ENCODE data around the gene JMJD8.

Gene JMJD8

DNA sequence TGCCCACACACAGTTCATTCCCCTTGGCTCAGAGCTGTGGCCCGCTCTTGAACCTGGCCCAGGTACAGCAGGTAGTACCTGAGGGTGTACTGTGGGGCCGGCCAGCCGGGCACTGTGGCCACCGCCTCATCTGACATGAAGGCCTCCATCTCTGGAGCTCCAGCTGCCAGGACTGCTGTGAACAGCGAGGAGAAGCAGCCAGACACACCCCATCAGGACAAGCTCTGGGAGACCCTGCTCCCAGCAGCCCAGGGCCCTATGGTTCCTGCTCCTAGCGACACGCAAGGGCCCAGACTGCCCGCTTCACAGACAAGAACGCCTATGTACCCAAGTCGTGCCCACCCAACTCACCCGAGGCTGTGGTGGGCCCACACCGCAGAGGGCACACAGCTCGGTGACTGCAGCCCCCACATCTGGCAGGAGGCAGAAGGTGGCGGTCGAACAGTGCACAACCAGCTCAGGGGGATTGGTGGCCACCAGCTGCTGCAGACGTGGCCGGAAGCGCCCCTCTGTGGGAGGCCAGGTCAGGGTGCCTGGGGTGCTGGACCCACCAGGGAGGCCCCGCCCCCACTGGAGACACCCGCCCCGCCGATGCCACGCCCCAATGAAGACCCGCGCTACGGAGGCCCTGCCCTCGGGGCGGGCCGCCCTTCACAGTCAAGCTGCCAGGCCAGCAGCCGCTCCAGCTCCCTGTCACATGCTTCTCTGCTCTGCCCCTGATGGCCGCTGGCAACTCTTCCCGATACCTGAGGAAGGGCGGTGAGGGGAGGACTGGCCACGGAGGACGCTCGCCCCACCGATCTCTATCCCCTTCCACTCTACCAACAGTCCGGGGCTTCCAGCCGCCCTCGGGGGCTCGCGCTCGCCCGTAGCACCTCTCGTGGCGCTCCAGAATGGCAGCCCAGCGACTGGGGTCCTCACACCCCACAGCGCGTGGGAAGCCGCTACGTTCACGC lies 5.0 kb downstream of the JMJD8 start:
- TF ChIP-seq CTCF (IDR thresholded peaks at IDR 0.05; ENCODE audit: low read depth, low read length) = no peak
- no peak for DNase-seq (ENCODE audit: extremely low read depth, low read depth)

- no peak for DNase-seq (ENCODE audit: extremely low read depth, low read depth)
- TF ChIP-seq CTCF (IDR thresholded peaks at IDR 0.05; ENCODE audit: low read depth, low read length) = no peak
Observed at GRCh38 chr16:678209-678857, 5.8 kb downstream of the JMJD8 start.

DNA sequence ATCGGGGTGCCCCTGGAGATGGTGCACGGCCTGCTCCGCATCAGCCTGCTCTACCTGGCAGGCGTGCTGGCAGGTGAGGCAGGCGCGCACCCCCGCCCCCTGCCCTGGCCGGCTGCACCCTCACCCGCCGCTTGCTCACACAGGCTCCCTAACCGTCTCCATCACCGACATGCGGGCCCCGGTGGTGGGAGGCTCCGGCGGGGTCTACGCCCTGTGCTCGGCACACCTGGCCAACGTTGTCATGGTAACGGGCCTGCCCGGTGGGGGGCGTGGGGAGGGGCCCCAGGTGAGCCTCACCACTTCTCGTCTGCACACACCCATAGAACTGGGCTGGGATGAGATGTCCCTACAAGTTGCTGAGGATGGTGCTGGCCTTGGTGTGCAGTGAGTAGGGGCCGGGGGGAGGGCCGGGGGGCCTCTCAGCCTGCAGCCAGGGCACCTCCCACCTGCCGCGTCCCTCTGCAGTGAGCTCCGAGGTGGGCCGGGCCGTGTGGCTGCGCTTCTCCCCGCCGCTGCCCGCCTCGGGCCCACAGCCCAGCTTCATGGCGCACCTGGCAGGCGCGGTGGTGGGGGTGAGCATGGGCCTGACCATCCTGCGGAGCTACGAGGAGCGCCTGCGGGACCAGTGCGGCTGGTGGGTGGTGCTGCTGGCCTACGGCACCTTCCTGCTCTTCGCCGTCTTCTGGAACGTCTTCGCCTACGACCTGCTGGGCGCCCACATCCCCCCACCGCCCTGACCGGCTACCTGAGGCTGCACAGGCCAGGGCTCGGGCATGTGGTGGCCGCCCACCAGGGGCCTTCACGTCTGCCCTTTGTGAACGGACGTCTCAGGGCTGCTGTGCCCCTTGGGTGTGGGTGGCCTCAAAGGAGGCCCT lies 6.6 kb downstream of the JMJD8 start:
- no peak for DNase-seq (ENCODE audit: extremely low read depth, low read depth)
- no peak for TF ChIP-seq CTCF (IDR thresholded peaks at IDR 0.05; ENCODE audit: low read depth, low read length)

- no peak for TF ChIP-seq CTCF (IDR thresholded peaks at IDR 0.05; ENCODE audit: low read depth, low read length)
- DNase-seq (ENCODE audit: extremely low read depth, low read depth) = no peak
Observed at GRCh38 chr16:676913-677312, 7.2 kb downstream of the JMJD8 start.

DNA sequence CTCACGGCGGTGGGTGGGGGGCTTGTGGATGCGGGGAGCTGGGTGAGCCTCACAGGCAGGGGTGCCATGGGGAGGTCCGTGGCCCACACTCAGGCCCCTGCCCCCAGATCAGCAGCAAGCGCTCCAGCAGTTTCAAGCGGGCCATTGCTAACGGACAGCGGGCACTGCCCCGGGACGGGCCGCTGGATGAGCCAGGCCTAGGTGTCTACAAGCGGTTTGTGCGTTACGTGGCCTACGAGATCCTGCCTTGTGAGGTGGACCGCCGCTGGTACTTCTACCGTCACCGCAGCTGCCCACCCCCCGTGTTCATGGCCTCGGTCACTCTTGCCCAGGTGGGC lies 7.6 kb downstream of the JMJD8 start:
- no peak for DNase-seq (ENCODE audit: extremely low read depth, low read depth)
- TF ChIP-seq CTCF (IDR thresholded peaks at IDR 0.05; ENCODE audit: low read depth, low read length) = no peak

DNA sequence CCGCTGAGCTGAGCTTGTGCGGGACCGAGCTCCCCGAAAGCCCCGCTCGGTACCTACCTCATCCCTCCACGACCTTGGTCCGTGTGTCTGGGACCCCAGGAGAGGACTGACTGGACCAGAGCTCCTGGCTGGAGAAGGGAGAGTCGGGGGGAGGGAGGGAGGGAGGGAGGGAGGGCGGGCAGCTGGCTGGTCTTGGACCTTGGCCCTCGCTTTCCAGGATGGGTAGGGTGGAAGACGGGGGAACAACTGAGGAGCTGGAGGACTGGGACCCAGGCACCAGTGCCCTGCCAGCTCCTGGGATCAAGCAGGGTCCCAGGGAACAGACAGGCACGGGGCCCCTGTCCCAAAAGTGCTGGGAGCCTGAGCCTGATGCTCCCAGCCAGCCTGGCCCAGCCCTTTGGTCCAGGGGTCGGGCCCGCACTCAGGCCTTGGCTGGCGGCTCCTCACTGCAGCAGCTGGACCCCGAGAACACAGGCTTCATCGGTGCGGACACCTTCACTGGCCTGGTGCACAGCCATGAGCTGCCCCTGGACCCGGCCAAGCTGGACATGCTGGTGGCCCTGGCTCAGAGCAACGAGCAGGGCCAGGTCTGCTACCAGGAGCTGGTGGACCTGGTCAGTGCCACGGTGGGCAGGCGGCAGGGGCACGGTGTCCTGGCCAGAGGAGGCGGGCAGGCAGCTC lies 8.1 kb downstream of the JMJD8 start:
- no peak for DNase-seq (ENCODE audit: extremely low read depth, low read depth)
- TF ChIP-seq CTCF (IDR thresholded peaks at IDR 0.05; ENCODE audit: low read depth, low read length) = no peak

Data from AG09319 (cell line).